HG03439 (cell line): ENCODE measurements around the gene TSPAN18.

Experiments used
- ATAC-seq: cut with Tn5 transposase; IDR thresholded peaks from one replicate; pipeline ENCODE4 v1.9.1; 2021; ENCODE audit warnings: mild to moderate bottlenecking, moderate library complexity; ENCODE audit not compliant: unreplicated experiment

Gene TSPAN18

GRCh38 chr11:44817207-44817949, 90.6 kb downstream of the TSPAN18 start:
- no peak for ATAC-seq

GRCh38 chr11:44818110-44818509, 91.3 kb downstream of the TSPAN18 start:
- ATAC-seq, result no peak

- no peak for ATAC-seq
Measured at GRCh38 chr11:44819346-44819745, 92.6 kb downstream of the TSPAN18 start.

- no peak for ATAC-seq
Measured at GRCh38 chr11:44822369-44822768, 95.6 kb downstream of the TSPAN18 start.

GRCh38 chr11:44823006-44823405, 96.2 kb downstream of the TSPAN18 start:
- no peak for ATAC-seq

GRCh38 chr11:44823868-44824267, 97.1 kb downstream of the TSPAN18 start:
- no peak for ATAC-seq

GRCh38 chr11:44824300-44824704, 97.5 kb downstream of the TSPAN18 start:
- ATAC-seq, result no peak

- ATAC-seq, result no peak
Measured at GRCh38 chr11:44825058-44825785, 98.5 kb downstream of the TSPAN18 start.

- no peak for ATAC-seq
Measured at GRCh38 chr11:44826922-44827643, 100.3 kb downstream of the TSPAN18 start.

GRCh38 chr11:44828296-44828695, 101.5 kb downstream of the TSPAN18 start:
- ATAC-seq, result no peak

GRCh38 chr11:44829838-44830237, 103.1 kb downstream of the TSPAN18 start:
- no peak for ATAC-seq

- ATAC-seq, result no peak
Measured at GRCh38 chr11:44831605-44832394, 105.0 kb downstream of the TSPAN18 start.

GRCh38 chr11:44832452-44832851, 105.7 kb downstream of the TSPAN18 start:
- ATAC-seq, result no peak

GRCh38 chr11:44833221-44833876, 106.6 kb downstream of the TSPAN18 start:
- no peak for ATAC-seq

GRCh38 chr11:44833877-44834452, 107.2 kb downstream of the TSPAN18 start:
- no peak for ATAC-seq

GRCh38 chr11:44834846-44835245, 108.1 kb downstream of the TSPAN18 start:
- ATAC-seq, result no peak

- ATAC-seq, result no peak
Measured at GRCh38 chr11:44835296-44835695, 108.5 kb downstream of the TSPAN18 start.

GRCh38 chr11:44835938-44836337, 109.2 kb downstream of the TSPAN18 start:
- ATAC-seq, result no peak

- no peak for ATAC-seq
Measured at GRCh38 chr11:44837661-44838060, 110.9 kb downstream of the TSPAN18 start.

GRCh38 chr11:44839458-44840084, 112.8 kb downstream of the TSPAN18 start:
- ATAC-seq, result no peak
